ENCODE data around the gene PBX3.

Gene PBX3

GRCh38 chr9:125979383-125979782, 232.2 kb downstream of the PBX3 start:
- H3K4me3 ChIP-seq (ENCODE audit: low read depth, low read length) = no peak overlapping the region
- TF ChIP-seq, protein P1, sequence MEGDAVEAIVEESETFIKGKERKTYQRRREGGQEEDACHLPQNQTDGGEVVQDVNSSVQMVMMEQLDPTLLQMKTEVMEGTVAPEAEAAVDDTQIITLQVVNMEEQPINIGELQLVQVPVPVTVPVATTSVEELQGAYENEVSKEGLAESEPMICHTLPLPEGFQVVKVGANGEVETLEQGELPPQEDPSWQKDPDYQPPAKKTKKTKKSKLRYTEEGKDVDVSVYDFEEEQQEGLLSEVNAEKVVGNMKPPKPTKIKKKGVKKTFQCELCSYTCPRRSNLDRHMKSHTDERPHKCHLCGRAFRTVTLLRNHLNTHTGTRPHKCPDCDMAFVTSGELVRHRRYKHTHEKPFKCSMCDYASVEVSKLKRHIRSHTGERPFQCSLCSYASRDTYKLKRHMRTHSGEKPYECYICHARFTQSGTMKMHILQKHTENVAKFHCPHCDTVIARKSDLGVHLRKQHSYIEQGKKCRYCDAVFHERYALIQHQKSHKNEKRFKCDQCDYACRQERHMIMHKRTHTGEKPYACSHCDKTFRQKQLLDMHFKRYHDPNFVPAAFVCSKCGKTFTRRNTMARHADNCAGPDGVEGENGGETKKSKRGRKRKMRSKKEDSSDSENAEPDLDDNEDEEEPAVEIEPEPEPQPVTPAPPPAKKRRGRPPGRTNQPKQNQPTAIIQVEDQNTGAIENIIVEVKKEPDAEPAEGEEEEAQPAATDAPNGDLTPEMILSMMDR (conservative IDR thresholded peaks at IDR 0.05; ENCODE audit: low read depth, low read length) = no peak
- DNase-seq (ENCODE audit: low read depth) = no peak

GRCh38 chr9:125982798-125983406, 235.7 kb downstream of the PBX3 start:
- H3K4me3 ChIP-seq (ENCODE audit: low read depth, low read length) = no peak overlapping the region
- DNase-seq (ENCODE audit: low read depth) = no peak
- TF ChIP-seq, protein P1 (conservative IDR thresholded peaks at IDR 0.05; ENCODE audit: low read depth, low read length) = no peak

DNA sequence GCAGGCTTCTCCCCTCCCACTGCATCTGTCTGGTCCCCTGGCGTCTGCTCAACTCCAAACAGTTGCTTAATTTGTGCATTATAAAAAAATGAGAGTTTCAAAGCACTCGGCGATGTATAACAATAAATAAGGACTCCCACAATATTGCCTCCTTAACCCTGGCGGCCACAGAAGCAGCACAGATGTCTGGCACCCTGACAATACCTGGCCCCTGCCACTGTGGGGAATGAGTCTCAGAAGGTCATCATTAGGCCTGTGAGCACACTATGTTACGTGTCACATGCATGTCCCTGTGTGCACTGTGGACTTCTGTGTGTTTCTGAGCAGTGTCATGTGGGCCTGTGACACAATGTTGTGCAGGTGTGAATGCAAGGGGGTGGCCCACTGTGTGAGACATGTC, 236.5 kb downstream of the PBX3 start:
- TF ChIP-seq, protein P1 (conservative IDR thresholded peaks at IDR 0.05; ENCODE audit: low read depth, low read length) = no peak
- no peak overlapping the region for H3K4me3 ChIP-seq (ENCODE audit: low read depth, low read length)
- no peak for DNase-seq (ENCODE audit: low read depth)

- no peak overlapping the region for H3K4me3 ChIP-seq (ENCODE audit: low read depth, low read length)
- TF ChIP-seq, protein P1 (conservative IDR thresholded peaks at IDR 0.05; ENCODE audit: low read depth, low read length) = no peak
- no peak for DNase-seq (ENCODE audit: low read depth)
These were observed 237.3 kb downstream of the PBX3 start for GRCh38 chr9:125984461-125984860.

DNA sequence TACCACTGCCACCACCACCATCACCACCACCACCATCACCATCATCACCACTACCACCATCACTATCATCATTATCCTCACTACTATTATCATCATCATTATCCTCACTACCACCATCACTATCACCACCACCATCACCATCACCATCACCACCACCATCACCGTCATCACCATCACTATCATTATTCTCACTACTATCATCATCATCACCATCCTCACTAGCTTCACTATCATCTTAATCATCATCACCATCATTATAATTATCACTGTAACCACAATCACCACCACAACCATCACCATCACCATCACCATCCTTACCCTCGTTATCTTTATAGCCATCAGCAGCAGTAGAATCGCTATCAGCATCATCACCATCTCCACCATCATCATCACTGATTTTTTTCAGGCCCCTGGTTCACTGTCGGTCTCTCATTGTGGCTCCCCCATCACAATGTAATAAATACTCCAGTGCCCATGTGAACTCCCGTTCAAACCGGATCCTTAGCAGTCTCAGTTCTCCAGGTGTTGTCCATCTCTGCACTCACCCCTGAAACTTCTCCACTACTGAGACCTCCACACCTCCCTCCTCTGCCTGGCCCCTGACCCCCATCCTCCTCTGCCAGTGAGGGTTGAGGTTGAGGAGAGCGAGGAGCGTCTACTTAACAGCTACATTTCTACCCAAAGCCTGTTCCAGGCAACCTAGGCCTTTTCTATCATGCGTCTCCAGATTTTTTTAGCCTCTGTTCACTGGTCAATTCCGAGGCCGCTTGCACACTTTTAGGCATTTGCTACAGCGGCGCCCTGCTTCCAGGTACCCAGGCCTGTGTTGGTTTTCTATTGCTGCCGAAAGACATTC, 238.2 kb downstream of the PBX3 start:
- DNase-seq (ENCODE audit: low read depth) = no peak
- no peak overlapping the region for H3K4me3 ChIP-seq (ENCODE audit: low read depth, low read length)
- TF ChIP-seq, protein P1 (conservative IDR thresholded peaks at IDR 0.05; ENCODE audit: low read depth, low read length) = no peak

DNA sequence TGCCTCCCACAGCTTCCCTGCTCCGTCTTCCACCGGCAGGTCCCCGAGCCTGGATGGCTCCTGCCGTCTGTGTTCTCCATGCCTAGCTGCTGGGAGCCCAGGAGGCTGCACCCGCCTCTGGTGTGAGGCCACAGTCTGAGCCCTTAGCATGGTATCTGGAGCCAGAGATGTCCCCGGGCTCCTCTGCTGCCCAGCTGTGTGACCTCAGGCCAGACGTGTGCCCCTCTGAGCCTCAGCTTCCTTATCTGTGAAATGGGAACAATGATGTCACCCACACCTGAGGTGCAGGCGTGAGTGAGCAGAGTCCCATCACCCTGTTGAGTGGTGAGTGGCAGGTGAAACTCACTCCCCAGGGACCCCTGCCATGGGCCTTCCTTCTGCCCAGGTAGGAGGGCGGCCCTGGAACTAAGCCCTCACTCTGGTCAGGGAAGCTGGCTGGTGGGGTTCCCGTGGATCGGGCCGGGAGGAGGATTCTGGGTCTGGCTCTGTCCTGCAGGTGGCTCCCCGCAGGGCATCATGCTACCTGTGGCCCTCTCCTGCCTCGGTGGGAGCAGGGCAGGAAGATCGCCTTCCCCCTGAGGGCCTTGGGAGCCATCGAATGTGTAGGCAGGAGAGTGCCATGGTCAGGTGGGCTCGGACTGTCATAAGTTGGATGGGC, 239.0 kb downstream of the PBX3 start:
- H3K4me3 ChIP-seq (ENCODE audit: low read depth, low read length) = no peak overlapping the region
- TF ChIP-seq, protein P1 (conservative IDR thresholded peaks at IDR 0.05; ENCODE audit: low read depth, low read length) = no peak
- DNase-seq (ENCODE audit: low read depth) = no peak
